Occipital lobe (tissue), 2 donors: ENCODE data around the gene MICAL3. TPM values are rescaled to one million over a fixed set of nuclear protein-coding genes. Genes with fewer than 3 reads are reported as not detected.
A peak's percentile ranks its signal among the peaks of the same experiment; 100 is the strongest.

Experiments used
- DNase-seq: peaks from one replicate; lab custom pipeline; 2025; lab: John Stamatoyannopoulos, UW
- total RNA-seq: library from RNA; depleted of rRNA; stranded (reverse); fragments of >200 nt; gene quantifications from one replicate; pipeline ENCODE4 v1.2.3, GENCODE V29; 2014

MICAL3 gene
- total RNA-seq, 1 donor from 2014 or later, result 40.9 TPM

DNA sequence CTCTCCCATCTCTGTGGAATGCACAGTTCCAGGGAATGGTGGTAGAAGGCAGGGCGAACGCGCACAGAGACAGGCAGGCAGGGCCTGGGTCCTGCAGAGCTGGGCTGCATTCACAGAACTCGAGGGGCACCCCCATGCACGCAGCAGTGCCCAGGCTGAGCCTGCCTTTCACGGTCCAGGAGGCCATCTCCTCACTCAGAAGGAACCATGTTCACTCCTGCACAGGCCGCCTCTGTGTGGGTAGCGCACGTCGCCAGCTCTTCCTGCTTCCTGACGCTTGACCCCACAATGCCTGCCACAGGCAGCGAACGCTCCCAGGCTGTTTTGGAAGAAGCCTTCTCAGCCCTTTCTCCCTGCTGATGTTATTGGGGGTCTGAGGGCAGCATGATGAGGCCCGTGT is 151.2 kb downstream of the MICAL3 start:
- DNase-seq, result no peak

DNA sequence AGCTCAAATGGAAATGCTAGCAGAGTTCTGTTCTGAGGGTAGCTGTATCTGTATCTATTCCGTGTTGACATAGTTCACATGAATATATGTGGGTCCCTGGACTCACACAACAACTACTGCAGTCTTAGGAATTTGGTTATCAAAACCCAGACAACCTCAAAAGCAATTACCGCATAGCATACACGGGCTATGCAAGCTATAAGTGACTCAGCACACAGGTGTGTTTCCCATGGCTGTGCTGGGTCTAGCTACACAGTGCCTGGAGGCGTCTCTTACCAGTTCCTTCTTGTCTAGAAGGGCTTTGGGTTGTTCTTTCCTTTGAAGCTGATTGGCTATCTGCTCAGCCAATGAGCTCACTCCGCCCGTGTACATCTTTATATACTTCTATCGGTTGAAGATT is 151.9 kb downstream of the MICAL3 start:
- DNase-seq, result no peak

DNA sequence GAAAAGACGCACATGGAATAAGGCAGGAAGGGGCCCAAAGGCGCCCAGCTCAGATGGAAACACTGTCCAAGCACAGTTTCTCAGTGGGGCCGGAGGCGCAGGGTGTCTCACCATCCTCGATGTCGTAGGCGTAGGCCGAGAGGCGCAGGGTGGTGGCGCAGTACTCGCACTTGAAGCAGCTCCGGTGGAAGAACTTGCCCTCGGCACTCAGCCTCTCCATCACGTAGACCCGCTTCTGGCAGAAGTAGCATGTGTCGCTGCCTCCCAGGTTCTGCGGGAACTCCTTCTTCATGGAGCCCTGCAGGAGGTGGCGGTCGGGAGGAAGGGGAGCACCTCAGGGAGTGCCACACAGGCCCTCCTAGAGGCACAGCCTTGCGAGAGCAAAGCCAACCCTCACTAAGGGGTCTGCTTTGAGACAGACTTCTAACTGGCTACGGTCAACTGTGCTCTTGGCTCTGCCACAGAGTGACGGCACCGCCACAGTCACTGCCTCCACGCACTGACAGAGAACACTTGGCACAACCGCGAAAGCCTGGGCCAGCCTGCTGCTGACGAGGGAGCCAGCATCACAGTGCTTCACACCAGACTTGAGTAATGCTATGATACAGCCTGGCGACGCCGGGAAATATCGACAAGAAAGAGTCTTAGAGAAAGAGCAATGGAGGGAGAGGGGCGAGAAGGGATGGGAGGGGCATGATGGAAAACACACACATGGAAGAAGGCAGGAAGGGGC is 152.5 kb downstream of the MICAL3 start:
- DNase-seq, result peak; percentile 78

DNA sequence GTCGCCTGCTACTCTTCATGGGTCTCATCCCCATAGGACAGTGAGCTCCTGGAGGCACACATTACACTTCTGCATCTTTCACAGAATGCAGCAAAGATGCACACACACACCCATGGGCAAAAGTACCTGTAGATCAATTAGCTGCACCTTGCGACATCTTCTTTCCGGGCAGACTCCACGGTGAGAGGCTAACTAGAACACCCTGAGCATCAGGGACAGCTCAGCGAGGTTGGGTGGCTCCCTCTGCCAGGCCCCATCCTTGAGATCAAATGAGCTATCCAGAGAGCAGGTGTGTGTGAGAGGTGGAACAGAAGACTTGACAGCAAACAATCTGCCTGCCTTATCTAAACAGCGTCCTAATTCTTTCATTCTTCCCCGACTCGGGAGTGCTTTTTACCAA is 154.0 kb downstream of the MICAL3 start:
- no peak for DNase-seq

DNA sequence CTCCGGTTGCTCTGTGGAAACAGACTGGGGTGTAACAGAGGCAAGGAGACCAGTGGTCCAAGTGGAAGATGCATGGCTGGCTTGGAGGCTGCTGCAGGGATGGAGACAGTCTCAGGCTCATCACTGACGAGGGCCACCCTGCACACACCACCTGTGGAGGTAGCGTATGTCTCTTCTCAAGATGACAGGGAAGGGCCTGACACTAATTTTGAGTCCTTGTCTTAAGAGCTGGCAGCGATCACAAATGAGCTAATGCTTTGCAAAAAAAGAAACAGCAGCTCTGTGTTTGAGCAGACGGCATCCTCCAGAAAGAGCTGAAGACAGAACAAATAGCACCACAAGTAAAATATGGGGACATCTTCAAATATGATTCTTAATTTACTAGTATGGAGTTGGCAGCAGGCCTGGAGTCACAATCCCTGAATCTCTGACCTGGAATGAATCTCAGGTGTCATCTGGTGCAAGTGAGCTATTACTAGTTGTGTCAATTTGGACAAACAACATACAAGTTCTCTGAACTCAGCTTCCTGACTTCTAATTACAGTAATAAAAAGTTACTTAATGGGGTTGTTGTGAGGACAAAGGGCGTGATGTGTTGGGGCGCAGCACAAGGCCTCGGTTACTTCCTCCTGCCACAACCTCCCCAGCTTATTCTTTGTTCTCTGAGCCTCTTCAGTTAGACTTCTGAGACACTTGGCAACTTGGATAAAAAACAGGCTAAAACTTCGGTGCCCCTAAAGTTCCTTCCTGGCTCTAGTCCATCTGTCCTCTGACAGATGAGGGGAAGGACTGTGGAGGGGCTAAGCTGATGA is 154.9 kb downstream of the MICAL3 start:
- no peak for DNase-seq

DNA sequence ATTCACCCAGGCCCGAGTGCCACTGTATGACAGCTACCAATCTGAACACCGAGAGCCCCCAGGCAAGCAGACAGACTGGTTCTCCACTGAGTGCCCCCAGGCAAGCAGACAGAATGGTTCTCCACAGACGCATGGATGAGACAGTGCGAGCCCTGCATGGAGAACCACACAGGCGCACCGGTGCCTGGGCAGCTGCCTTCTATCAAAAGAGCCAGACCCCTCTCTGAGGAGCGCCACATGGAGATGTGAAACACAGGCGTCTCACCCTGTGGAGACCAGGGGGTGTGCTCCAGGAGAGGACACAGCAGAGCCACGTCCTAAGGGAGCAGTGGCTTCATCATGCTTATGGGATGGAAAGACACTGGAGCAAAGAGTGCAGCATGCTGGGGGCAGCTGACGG is 155.6 kb downstream of the MICAL3 start:
- DNase-seq, result no peak

DNA sequence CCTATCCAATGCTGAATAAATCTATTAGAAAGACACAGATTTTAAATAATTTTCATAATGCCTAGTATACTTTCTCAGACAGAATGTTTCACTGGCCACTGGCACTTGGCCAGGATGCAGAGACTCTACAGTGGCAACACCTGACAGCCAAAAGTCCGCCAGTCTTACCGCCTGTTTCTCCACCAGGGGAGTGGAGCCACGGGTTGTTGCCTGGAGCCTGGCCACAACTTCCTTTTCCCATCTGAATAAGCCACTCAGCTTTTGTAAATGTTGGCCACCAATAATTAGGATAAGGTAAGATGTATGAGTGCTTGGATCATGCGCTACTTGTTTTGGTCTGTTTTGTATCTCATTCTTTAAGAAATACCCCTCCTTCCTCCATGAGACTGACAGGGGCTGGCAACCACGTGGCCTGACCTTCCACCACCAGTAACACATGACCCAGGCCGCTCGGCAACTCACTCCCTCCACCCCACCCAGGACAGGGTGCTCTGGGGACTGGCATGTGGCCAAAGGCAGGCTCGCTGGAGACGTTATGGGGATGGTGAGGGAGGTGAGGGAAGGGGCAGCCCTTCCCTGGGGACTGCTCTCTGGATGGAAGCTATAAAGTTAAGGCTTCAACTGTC is 157.1 kb downstream of the MICAL3 start:
- DNase-seq, result no peak

DNA sequence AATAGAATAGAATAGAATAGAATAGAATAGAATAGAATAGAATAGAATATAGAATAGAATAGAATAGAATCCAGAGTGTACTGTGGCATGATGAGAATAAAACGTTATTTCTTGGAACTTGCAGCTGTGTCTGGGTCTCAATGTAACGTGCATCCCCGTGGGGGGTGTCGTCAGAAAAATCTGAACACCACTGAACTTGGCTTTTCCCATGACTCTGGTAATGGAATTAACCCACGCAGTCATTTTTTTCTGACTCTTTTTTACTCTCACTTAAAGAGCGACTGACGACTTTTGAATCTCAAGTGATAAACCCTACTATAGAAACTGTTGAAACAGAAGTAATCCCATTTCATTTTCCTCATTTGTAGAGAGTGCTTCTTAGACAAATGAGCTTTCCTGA is 157.7 kb downstream of the MICAL3 start:
- DNase-seq, result no peak

DNA sequence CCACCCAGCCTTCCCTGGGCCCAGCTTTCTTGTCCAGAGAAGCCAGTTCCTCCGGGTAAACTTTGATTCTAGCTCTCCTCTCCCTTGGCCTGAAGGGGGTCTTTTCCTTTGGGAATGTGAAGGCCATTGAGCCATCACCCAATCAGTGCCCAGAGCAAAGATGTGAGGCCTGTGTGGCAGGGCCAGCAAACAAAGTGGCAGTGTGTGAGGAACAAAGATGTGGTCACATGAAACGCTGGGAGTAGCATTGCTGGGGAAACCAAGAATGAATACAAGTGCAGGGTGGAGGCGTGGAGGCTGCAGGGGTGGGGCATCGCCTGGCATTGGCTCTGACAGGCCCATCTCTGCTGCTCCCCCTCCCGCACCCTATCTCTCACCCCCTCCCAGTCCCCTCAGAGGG is 158.2 kb downstream of the MICAL3 start:
- DNase-seq, result peak; percentile 79

DNA sequence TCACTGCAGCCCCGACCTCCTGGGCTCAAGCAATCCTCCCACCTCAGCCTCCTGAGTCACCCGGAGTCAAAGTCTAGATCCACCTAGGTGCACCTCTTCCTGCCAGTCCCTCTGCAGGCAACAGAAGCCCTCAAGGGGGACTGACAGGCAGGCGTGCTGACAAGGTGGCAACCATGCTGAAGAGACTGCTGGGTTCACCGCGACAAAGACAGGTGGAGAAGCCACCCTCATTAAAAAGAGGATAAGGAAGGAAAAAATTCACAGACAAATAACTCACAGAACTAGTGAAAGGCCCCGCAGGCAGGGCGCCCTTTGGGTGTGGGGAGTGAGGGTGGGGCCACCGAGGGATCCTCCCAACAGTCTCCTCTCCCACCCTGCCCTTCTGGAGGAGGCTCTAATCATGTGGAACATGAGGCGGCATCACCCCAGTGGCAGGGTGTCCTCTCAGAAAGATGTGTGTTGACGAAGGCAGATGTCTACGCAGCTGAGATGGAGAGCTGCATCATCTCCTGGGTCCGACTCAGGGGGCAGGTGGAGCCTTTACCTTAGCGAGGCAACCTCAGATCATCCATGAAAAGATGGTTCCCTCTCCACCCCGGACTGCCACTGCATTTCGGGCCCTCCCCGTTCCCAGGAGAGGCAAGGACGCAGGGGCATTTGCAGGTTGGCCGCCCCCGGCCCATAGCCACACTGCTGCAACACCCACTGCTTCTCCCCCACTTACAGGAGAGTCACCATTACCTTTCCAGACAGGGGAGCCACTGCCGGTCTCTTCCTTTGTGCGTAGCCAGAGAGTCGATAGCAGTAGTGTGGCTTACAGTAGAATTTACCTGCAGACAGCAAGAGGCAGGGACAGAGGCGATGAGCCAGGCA is 158.9 kb downstream of the MICAL3 start:
- DNase-seq, result no peak

DNA sequence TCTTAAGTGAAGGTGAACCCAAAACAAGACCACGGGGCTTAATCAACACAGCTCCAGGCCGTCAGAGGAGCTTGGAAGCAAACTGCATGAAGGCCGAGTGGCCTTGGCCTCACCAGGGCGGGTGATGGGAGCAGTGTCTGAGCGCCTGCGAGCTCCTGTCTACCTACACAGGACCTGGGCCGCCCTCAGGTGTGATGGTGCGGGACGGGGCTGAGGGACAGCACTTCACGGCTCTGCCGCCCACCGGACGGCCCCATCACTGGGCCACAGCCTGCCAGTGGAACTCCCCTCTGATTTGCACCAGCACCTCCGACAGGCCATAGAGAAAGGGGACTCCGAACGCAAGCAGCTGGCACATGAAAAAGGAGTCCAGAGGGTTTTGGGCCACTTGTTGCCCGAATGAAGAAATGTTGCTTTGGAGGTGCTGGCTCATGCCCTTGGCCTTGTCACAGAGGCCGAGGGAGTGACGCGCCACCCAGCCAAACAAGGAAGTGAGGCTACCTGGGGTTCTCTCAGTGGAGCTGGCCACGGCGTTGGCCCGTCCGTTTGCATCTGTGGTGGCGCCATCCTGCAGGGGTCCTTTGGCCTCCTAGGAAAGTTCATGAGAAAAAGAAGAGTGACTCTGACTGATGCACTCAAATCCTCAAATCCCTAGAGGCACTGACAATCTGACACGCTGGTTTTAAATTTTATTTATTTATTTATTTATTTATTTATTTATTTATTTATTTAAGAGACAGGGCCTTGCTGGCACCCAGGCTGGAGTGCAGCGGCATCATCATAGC is 159.8 kb downstream of the MICAL3 start:
- DNase-seq, result no peak

DNA sequence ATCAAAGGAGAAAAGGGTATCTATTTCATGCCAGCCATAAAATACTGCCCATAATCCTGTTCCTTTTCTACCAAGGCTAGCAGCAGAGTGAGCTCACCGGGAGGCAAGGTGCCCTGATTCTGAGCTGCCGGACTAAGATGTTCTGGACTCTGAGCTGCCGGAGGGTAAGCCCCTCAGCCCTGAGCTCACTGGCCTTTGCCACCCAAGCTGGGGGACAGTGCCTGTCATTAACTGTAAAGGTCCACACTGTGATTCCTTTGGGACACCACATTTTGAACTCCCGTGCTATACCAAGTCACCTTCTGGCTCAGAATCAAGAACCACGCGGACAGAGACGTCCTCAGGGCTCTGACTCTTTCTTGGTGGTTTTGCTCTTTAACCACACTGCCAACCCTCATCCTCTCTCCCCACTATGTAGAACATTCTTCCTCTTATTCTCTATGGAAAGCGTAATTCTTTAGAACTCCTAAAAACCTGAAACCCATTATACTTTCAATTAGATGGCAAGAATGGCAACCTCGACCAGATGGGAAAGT is 161.6 kb downstream of the MICAL3 start:
- DNase-seq, result no peak

DNA sequence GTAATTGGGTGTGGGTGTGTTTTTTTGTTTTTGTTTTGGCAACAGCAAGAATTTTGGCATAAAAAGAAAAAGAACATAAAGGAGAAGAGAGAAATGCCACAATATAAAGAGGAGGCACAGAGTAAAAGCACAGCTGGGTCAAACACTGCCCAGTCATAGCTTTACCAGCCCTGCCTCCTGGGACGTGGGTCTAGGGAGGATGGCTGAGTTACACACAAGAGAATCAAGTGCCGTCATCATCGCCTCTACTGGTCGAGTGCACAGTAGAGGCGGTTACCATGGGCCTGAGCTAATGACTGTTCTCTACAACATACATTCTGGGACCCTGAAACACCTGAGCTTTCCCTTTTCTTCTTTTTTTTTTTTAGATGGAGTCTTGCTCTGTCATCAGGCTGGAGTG is 162.5 kb downstream of the MICAL3 start:
- DNase-seq, result no peak

DNA sequence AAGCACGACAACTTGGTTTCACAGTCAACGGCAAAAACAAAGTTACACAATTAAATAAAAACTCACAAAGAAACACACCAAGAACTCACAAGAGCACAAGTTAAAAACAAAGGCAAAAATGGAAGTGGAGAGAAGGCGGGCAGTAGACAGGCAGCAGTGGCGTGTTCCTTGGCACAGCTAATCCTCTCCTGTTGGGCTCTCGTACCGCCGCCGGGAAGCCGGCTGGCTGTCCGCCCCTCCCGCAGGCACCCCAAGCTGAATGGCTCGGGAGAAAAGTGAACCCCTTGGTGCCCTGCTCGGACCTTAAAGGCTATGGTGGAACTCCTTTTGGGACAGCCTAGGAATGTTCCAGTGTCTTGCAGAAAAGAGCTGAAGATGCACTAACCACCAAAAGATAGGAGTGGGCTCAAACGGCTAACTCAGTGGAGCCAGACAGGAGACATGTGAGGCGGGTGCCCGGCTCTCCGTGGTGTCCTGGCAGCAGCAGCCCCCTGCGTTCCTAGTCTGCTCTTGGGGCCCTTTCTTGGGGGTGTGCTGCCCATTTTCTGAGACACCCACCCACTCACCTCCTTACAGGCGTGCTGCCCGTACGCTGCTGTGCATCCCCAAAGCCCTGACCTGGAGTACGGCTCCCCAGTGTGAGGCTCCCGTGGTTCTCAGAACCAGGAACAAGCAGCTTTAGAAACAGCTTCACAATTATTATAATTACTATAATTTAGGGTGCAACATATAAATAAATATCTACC is 164.0 kb downstream of the MICAL3 start:
- DNase-seq, result no peak

DNA sequence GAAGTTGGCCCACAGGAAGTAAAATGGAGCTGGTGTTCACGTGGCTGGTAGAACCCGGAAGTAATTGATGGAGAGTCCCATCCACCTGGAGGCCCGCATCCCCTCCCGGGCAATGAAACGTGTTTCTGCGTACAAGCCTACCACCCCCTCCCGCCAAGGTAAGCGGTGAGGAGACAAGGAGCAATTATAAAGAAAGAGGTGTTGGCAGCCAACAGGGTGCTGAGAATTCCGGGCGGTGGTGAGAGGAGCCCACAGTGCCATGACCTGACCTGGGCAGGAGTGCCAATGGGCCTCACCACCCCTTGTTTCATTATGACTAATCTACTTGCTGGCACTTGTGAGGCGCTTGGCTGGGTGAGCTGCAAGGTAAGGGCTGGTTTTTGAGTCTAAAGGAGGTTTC is 166.3 kb downstream of the MICAL3 start:
- no peak for DNase-seq

DNA sequence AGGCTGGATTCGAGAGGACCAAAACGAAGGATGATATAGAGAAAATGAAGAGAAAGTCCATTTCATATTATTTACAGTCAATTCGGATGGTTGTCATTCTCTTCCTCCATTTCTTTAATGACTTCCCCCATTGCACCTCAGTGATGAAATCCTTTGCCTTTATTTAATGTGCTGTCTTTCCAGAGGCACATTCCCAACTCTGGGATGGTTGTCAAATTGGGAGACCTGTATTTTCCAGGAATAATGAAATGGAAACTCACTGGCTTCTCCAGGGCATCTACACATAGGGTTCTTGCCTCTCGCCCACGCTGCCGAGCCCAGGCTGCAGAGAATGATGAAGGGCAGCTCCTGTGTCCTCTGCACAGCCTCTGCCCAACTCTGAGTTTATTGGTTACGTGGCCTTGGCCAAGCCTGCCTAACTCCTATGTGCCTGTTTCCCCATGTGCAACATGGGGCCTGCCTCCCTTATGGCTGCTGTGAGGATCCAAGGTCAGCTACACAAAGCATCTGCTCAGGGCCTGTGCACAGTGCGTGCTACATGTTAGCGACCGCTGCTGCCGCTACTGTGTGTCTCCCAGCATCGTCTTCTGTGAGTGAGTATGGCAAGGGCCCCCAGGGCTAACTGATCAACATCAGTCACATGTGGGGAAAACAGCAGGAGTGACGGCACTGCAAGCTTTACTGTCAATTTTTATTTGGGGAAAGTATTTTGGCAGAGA is 168.6 kb downstream of the MICAL3 start:
- DNase-seq, result no peak

DNA sequence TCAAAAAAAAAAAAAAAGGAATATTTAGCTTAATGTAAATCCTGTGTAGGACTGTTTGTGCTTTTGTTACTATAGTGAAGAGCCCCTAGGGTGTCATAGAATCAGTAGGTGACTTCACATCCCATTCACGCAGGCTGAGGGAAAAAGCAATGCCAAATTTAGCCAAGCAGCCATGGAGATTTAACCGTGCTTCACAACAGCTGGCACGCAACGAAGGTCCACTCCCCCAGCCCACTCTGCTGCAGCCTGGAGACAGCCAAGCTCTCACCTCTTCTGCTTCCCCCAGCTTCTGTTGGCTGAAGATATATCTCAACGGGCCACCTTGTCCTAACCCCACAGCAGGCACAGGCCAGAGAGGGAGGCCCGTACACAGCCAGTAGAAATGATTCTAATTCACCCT is 171.3 kb downstream of the MICAL3 start:
- DNase-seq, result no peak

DNA sequence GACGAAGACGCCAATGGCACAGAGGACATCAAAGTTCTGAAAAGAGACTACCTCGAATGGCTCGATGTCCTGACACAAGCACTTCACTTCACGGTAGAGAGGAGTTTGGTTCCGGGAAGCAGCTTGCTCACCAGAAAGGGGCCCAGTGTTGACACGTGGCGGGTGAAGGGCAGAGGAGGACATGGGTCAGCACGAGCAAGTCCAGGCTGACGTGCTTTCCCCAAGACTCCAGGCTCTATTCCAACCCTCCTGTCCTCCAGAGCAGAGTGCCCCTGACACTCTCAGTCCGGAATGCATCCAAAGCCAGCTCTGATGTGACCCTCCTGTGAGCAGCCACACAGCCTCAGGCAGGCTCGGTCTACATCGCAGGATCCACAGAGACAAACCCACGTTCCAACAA is 172.6 kb downstream of the MICAL3 start:
- DNase-seq, result no peak
